ENCODE data around the gene PHYH.
A peak's percentile ranks its signal among the peaks of the same experiment; 100 is the strongest.
"Not testable (repeated sequence)": the region's sequence is repeated elsewhere in the genome, so short reads cannot be mapped to it uniquely, and the experiment has no call there.

Gene PHYH

DNA sequence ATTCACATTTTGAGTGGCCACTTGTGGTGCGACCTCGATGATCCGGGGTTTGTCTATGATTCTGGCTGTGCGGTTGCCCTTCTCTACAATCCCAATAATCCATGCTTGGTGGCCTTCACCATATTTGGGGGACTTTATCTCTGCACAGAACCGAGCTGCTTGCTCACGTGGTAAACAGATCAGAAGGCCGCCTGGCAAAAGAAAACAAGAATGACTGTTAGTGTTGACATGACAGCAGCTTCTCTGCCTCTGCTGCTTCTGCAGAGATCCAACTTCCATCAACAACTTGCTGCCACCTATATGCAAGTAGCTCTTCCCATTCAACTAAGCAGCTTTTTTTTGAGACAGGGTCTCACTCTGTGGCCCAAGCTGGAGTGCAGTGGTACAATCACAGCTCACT is 19.3 kb upstream of the PHYH start:
- DNase-seq (ENCODE audit: low read depth): no peak

DNA sequence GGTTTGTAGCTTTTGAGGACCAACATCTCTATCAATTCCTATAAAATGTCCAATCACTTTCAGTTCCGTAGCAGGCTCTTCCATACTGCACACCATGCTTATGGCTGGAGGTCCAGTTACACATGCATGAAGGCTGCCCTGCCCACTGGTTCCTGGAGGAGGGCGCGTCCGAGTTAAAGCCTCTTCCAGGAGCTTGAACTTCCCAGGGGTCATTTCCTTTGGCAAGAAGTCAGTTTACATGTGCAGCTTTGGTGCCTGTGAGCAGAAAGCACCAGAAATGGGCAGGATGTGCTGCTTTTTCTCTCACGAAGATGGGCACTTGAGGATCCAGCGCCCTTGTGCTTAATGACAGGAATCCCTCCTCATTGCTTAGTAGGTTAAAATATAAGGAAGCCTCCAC is 17.6 kb upstream of the PHYH start:
- DNase-seq (ENCODE audit: low read depth): no peak

DNA sequence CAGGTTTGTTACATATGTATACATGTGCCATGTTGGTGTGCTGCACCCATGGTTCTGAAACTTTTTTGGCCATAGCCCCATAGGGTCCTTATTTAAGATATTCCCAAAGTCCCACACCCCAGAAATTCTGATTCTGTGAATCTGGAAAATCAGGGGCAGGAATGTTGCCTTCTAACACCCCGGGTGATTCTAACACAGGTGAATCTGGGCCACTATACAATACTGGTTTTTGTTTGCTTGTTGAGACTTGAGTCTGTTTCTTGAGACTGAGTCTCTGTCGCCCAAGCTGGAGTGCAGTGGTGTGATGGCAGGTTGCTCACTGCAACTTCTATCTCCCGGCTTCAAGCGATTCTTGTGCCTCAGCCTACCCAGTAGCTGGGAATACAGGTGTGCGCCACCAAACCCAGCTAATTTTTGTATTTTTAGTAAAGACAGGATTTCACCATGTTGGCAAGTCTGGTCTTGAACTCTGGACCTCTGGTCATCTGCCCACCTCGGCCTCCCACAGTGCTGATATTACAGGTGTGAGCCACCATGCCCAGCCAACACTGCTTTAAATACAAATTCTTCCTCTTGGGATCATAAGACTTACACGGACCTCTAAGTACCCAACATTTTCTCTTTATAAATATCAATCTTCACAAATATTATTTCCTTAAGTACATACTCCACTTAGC is 16.9 kb upstream of the PHYH start:
- DNase-seq (ENCODE audit: low read depth): no peak

DNA sequence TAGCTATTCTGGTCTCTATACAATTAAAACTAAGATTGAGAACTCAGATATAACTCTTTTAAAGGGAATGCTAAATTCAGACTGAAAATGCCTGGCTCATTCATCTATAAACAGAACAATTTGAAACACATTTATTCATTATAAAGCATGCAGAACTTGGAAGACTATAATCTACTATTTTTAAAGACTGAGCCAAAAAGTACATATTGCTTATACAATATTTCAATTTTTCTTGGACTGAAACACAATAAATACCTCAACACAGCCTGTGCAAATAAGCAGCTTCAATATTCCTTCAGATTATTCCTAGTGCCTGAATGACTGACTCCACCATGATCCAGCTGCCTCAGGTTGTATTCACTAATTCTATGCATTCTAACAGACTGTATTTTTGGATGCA is 15.5 kb upstream of the PHYH start:
- DNase-seq (ENCODE audit: low read depth): no peak

DNA sequence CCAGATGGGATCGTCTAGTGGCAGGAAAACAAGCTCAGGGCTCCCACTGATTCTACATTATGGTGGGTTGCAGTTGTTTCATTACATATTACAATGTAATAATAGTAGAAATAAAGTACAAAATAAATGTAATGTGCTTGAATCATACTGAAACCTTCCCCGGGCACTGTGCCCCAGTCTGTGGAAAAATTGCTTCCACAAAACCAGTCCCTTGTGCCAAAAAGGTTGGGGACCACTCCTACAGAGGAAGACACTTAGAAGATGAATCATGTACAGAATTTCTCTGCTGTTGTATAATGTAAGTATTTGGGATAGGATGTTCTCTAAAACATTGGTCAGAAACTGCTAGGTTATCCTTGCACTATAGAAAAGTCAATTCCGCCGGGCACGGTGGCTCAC is 11.3 kb upstream of the PHYH start:
- no peak for DNase-seq (ENCODE audit: low read depth)

DNA sequence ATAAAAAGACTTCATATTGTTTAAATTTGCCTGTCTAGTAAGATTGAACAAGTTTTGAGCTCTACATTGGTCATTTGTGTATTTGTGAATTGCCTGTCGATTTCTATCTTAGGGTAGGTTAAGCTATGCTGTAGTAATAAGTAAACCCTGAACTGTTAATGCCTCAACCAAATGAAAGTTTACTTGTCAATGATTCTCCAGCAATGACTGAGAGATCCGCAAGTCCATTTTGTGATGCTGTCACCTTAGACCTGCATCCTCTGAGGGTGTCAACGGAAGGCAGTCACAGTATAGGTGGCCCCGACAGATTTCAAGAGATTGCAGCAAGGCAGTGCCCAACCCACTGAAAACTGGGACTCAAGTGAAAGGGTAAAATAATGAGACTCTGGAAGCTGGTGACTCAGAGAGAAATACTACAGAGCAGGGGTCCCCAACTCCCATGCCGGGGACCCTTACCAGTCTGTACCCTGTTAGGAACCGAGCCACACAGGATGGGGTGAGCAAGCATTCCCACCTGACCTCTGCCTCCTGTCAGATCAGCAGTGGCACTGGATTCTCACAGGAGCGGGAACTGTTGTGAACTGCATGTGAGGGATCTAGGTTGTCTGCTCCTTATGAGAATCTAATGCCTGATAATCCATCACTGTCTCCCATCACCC is 10.8 kb upstream of the PHYH start:
- no peak for DNase-seq (ENCODE audit: low read depth)

DNA sequence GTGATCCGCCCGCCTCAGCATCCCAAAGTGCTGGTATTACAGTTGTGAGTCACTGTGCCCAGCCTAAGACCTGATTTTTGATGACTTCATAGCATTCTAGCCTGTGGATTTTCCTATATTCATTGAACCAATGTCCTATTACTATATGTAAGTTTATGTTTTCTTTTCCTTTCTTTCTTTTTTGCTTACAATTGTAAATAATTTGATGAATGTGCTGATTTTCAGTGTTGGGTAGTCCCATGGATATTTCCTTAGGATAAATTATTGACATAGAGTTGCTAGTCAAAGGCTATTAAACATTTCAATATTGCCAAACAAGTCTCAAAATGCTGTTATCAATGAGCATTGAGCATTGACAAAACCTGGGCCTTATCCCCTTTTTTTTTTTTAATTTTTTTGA is 9.9 kb upstream of the PHYH start:
- DNase-seq (ENCODE audit: low read depth): no peak

DNA sequence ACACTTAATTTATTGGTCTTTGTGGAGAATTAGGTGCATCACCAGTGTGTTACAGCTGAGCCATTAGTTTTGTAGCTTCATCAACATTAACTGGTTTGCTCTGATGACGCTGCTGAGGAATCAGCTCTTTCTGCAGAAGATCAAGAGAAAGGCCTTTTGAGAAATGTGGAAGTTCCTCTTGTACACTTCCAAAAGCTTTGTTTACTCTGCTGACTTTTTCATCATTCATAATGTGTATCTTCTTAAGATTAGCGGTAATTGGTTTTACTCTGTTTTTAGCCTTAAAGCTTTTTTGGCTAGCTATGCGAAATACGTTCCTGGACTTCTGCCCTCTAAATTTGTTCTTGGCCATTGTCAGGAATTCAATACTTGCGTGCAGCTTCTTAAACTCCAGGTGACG is 8.2 kb upstream of the PHYH start:
- no peak for DNase-seq (ENCODE audit: low read depth)

DNA sequence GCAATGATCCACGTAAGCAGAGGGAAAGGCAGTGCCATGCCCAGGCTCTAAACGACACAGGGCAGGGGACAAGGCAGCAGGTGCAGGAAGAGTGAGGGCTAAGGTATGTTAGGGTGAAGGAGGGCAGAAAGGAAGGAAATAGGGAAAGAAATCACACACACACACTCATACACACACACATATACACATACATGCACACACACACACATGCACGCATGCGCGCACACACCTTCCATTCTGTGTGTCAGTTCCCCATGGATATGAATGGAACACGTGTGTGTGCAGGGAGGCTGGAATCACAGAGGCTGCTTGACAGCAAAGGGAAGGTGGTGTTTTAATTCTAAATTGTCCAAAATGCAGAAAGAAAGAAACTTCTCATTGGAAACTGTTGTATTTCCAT is 6.2 kb upstream of the PHYH start:
- DNase-seq (ENCODE audit: low read depth): no peak

DNA sequence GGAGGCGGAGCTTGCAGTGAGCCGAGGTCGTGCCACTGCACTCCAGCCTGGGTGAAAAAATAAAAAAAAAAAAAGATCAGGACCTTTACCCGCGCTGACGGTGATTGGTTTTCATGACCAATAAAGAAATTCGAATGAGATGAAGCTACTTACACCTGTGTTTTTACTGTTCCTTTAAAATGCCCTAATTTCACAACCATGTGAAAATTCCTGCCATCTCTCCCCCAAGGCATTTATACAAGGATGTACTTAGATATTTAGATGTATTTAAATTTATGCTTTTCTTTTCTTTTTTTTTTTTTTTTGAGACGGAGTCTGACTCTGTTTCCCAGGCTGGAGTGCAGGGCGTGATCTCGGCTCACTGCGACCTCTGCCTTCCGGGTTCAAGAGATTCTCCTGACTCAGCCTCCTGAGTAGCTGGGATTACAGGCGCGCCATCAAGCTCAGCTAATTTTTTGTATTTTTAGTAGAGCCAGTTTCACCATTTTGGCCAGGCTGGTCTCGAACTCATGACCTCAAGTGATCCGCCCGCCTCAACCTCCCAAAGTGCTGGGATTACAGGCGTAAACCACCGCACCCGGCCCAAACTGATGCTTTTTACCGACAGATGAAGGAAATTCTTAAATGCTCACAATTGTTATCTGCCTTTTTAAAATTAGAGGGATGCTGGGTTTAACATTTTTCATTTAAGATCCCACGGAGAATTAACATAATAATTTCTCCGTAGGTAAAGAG is 3.1 kb upstream of the PHYH start:
- no peak for DNase-seq (ENCODE audit: low read depth)

DNA sequence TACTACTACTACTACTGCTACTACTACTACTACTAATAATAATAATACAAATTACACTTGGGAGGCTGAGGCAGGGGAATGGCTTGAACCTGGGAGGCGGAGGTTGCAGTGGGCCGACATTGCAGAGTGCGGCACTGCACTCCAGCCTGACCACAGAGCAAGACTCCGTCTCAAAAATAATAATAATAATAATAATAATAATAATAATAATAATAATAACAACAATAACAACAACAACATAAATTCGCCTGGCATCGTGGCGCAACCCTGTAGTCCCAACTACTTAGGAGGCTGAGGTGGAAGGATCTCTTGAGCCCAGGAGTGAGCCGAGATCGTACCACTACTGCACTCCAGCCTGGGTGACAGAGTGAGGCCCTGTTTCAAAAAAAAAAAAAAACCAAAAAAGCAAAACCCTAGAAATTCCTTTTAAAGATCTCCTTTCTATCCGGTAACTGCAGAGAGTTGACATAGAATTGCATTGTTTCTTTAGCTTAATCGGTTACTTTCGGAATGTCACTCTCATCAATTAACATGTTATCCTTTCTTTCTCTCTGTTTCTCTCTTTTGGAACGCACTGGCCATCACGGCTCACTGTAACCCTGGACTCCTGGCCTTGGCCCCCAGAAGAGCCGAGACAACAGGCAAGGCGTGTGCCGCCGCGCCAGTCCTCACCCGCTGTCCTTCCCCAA is 972 bp downstream of the PHYH start:
- DNase-seq (ENCODE audit: low read depth): no peak

DNA sequence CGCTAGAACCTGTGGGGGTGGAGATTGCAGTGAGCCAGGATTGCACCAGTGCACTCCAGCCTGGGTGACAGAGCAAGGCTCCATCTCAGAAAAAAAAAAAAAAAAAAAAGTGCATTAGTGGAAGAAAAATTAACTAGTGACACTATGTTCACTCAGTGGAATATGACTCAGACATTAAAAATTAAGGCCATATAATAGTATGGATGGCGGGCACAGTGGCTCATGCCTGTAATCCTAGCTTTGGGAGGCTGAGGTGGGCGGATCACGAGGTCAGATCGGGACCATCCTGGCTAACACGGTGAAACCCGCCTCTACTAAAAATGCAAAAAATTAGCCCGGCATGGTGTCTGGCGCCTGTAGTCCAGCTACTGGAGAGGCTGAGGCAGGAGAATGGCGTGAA is 3.4 kb downstream of the PHYH start:
- DNase-seq (ENCODE audit: low read depth): no peak

DNA sequence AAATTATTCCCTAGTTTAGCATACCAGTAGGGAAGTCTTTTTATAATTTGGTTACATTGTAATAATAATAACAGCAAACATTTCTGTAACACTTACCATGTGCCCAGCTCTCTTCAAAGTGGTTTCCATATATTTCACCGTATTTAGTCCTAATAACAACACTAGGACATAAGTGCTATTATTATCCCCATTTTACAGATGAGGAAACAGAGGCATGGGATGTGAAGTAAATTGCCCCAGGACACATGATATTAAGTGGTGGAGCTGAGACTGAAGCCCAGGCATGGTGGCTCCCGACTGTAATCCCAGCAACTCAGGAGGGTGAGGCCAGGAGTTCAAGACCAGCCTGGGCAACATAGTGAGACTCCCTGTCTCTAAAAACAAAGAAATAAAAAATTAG is 5.1 kb downstream of the PHYH start:
- DNase-seq (ENCODE audit: low read depth): no peak

DNA sequence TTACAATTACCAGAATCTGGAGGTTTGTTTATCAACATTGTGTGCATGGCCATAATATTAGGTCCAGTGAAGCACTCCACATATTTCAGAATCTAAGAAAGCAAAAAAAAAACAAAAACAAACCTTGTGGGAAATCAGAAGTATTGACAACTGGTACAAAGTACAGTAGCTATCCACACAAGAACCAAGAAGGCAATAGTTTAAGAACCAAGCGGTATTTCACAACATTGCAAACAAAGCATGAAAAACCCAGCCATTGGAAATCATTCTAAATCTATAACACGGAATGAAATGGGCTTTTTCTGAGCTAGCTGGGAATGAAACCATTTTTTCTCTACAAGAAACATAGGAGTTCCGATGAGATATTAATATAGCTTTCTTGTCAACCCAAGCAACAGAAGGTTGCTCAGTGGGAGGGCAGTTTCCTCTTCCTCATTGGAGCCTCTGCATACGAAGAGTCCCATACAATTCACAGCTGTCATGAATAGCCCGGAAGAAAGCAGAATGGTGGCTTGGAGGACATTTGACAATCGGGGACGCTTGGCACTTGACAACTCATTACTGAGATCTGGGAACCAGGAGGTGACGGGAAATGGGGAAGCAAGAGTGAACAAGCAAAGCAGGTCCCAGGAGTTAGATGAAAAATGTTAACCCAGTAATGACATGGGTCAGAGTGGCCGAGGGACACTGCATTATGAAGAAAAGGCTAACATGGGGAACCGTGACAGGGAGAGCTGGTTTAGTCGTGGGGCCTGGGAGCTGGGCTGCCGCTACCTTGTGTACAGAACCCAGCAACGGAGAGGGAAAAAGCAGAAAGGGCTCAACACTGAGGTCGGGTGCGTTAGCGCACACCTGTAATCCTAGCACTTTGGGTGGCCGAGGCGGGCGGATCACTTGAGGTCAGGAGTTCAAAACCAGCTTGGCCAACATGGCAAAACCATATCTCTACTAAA is 7.8 kb downstream of the PHYH start:
- no peak for DNase-seq (ENCODE audit: low read depth)

DNA sequence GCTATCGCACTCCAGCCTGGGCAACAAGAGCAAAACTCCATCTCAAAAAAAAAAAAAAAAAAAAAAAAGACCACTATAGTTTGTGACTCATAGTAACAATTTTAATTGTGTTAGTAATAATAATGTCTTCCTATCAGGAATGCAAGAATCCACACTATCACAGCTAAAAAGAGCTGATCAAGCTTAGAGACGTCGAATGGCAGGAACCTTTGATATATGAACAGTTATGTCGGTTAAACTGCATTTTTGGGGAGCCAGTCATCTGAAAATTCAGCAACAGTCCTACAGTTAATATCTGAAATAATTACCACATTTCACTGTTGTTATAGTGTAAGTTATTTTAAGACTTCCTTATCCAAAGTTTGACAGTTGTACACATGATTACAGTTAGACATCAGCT is 8.8 kb downstream of the PHYH start:
- DNase-seq (ENCODE audit: low read depth): no peak

DNA sequence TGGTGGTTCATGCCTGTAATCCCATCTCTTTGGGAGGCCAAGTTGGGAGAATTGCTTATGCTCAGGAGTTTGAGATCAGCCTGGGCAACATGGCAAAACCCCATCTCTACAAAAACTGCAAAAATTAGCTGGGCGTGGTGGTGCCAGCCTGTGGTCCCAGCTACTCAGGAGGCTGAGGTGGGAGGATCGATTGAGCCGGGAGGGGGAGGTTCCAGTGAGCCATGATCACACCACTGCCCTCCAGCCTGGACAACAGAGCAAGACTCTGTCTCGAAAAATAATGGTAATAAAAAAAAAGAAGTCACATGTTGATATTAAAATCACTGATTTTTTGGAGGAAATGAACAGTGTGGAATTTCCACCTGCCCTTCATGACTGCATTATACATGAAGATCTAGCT is 15.8 kb downstream of the PHYH start:
- no peak for DNase-seq (ENCODE audit: low read depth)

DNA sequence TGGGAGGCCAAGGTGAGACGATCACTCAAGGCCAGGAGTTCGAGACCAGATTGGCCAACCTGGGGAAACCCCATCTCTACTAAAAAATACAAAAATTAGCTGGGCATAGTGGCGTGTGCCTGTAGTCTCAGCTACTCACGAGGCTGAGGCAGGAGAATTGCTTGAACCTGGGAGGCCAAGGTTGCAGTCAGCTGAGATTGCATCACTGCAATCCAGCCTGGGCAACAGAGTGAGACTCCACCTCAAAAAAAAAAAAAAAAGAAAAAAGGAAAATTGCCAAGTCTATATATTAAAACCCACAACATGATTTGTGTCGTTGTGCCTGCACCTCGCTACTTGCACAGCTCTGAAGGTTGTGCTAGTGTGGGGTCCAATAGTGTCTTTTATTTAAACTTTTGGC is 17.5 kb downstream of the PHYH start:
- DNase-seq (ENCODE audit: low read depth): not testable (repeated sequence)

DNA sequence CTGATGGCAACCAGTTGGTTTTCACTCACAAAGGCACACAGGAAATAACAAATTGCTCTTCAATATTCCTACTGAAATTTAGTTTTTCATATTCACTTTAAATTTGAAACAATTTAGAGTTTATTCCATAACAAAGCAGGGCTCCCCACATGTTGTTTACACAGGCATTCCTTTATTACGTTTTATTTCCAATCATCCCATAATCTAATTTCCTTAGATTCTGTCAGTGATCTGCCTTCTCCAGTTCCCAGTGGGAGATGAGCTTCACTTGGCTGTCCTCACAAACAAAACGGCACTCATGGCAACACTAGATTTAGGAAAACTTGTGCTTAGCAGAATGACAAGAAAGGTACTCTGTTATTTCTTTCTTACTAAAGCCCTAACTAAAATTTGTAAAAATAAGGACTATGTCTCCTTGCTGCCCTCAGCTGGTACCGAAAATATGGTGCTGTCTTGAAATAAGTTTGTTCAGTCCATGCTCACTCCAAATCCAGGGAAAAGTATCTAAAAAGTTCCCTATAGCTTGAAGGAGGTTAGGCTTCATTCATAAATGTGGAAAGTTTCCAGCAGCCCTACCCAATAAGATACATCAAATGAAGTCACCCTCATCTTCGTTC is 23.0 kb downstream of the PHYH start:
- no peak for DNase-seq (ENCODE audit: low read depth)

DNA sequence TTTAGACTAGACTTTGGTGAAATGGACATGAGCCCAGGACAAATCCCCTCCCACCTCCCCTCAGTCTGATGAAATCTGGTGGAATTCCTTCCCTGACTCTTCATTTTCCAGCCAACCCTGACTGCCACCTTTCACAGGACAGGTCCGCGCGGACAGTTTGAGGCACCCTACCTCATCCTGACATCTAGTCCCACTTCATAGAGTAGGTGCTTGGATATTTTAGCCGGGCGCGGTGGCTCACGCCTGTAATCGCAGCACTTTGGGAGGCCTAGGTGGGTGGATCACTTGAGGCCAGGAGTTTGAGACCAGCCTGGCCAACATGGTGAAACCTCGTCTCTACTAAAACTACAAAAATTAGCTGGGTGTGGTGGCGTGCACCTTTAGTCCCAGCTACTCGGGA is 23.7 kb downstream of the PHYH start:
- not testable (repeated sequence) for DNase-seq (ENCODE audit: low read depth)

DNA sequence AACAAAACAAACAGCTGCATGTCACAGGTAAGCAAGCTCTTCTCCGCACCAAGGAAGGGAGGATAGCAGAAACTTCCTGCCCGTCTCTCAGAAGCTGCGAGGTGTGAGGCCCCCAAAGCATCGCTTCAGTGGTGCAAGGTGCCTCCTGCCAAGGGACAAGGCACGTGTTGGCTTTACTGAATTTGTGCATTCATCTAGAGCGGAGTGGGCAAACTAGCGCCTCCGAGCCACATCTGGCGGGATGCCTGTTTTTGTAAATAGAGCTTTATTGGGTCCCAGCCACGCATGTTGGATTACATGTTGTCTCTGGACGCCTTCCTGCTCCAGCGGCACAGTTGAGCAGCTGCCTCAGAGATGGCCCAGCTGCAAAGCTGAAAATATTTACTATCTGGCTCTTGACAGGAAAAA is 27.7 kb downstream of the PHYH start:
- DNase-seq (ENCODE audit: low read depth): no peak

DNA sequence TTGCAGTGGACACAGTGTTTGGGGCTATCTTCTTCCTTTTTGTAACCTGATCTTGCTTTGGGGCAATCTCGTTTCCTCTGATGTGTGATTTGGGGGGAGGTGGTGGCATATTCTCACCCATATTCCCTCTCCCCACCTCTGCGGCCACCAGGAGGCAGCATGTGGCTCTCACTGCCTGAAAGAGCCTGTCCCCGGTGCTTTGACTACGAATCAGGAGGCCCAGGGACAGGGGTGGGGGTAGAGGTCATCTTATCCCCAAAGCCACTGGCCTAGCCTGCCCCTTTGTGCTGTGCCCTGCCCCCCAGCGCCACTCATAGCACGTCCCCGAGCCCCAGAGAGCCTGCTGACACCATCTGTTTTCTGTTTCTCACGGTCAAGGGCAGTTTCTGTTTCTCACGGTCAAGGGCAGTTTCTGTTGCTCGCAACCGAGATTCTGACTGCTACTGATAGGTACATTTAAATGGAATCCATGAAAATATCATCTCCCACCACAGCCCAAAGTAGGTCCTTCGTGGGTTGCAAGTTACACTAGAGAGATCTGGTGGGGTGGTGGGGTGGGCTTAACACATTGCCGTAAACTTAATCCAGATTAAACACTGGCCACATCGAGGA is 28.2 kb downstream of the PHYH start:
- peak; percentile 20 for DNase-seq (ENCODE audit: low read depth)
